ENCODE data around the gene SLC28A3.

Gene SLC28A3

DNA sequence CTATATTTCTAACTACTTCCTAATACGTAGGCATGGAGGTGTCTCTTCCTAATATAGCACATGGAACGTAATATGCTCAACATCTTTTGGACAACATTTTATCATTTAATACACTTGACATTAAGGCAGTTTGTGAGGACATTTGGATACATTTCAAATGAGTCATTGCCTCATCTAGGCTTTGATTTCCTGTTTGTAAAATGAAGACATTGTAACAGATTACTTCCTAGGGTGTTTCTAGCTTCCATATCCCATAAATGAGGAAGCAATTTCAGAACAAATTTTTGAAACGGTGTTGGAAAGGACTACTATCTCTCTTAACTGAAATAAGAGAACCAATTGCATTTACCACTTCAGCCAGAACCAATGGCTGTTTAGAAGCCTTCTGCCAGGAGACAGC, 38.7 kb downstream of the SLC28A3 start:
- no peak for DNase-seq (ENCODE audit: low read depth in 2 of 3, low spot score in 1 of 3)

DNA sequence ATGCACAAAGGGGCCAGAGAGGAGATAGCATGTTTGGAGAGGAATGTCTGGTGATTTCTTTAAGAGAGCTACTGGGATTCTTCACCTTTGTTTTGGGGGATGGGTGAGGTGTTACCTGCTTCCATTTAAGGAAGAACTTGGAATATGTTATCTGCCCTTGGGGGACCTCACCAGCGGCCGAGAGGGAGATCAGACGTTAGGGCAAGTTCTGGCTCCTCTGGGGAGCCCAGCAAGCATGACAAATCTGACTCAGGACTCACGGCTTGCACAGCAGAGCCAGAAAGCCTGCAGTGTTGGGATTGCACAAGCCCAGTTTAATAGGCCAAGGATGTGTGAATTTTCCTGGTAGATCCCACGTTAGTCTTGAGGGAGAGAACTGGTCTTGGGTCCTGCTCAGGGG, 40.3 kb downstream of the SLC28A3 start:
- no peak for DNase-seq (ENCODE audit: low read depth in 2 of 3, low spot score in 1 of 3)

DNA sequence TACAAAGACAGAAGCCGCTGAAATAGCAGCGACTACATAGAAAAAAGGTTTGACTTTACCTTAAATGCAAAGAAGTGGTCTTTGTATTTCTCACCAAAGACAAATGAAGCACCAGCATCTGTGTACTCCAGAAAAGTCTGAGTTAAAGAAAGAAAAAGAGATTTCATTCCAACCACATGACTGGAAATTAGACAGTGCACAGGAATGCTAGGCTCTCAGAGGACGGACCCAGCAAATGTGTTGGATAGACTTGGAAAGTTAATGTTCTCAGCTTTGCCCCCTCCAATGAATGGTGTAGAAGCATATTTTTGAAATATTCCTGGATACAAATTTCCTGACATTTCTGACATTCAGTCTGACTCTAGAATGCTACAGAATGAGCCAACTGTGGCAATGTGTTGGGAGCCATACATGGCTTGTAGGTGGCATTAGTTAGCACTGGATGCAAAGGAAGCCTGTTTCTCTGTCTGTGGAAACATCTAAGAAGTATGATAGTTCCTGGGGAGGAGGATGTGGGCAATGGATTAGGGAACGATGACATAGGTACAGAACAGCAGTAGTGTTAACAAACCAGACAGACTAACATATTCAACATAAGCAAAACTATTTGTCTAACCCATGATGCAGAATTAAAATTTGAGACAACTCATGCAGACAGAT, 43.3 kb downstream of the SLC28A3 start:
- no peak for DNase-seq (ENCODE audit: low read depth in 2 of 3, low spot score in 1 of 3)

DNA sequence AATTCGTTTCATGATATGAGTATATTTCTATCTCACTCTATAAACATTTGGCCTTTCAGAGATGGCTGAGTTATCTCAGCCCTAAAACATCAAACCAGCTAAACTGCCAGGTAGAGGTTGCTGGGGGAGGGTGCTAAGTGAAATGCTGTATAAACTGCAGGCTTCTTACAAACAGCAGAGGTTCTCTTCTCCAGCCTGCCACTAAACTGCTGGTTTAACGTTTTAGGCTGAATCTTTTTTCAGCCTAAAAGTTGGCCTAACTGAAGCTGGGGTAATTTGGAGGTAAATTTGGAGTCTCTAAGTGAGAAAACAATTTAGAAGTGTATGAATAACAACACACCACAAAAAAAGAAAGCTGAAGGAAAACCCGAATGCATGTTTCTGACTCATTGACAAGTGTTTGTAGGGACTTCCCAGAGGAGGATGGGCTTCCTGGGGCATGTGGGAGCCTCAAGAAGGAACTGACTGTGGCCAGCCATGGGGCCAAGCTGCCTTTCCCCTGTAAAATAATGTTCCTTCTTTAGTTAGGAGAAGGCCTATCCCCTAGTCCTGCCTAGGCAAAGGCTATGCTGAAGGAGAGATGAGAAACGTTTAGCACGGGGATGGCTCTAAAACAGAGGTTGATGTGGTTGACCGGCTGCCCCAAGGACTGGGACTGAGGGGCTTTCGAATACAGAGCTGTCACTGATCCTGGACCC, 44.3 kb downstream of the SLC28A3 start:
- peak; percentile 41 to 56 (median 52) for DNase-seq (ENCODE audit: low read depth in 2 of 3, low spot score in 1 of 3)

DNA sequence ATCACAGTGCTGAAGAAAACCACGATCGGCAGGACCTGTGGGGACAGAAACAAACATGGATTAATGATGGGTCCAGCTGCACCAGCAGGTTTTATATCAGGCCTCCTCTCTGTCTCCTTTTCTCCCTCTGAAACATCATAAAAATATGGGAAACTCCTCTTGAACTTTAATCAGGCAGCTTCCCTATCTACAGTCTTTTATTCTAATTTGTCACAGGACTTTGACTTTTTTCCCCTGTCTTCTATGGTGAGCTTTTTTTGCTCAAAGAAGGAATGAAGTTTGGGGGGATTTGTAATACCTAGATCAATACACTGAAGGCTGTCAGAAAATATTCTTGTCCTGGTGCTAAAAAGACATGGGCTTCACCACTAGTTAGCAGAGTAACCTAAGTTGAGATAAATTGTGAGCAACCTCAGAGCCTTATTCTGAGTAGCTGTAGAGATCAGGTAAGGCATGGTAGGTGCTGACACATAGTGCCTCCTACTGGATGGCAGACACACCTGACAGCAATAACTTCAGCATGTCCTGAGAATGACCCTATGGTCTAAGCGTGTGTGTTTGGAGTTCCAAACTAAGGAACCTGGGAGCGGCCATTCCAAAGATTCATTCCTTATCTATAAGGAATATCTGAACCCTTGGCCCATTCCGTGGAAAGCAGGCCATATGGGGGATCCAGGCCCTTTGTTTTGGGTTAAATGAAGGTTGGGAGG, 46.2 kb downstream of the SLC28A3 start:
- DNase-seq (ENCODE audit: low read depth in 2 of 3, low spot score in 1 of 3): no peak

DNA sequence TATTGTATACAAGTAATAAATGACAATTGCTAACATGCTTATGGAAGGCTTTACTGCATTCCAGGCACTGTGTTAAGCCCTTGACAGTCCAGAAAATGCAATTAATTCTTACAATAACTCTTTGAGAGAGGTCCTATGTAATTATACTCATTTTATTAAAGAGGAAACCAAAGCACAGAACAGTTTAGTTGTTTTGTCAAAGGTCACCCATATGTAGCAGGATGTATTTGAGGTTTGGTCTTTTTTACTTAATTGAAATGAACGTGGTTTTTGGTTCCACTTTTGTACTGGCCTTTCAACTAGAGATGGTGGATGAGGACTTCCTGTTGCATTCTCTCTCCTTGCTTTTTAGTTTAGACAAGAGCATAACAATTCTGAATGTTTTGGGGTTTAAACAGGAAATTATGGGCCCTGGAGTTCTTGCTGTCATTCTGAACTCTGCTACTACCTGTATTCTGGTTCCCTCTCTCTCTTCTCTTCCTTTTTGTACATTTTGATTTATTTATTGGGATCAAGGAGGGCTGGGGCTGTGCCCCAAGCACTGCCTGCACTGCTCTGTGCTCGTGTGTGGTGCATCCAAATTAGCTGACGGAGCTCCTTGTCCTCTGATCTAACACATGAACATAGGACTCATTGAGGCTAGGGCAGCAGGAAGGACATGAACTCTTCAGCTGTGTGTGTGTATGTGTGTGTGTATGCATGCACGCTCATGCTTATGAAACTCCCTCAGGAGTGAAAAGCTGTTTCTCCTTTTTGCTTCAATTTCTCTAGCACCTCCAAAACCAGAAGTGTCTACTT, 47.4 kb downstream of the SLC28A3 start:
- no peak for DNase-seq (ENCODE audit: low read depth in 2 of 3, low spot score in 1 of 3)

DNA sequence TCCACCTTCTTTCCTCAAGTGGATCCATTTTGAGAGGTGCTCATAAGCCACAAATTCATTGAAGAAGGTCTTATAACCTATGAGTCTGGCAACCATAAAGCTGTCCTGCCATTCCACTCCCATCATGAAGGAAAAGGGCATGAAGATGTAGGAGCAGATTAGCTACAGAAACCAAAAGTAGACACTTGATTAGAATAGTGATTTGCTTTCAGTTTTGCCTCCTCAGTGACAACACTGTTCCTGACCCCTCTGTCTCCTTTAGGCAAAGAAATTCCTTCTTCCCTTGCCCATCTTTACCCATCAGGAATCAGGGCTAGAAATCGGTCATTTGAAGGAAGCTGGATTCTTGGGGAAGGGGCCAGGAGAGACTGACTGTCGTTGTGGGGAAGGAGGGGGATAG, 55.2 kb downstream of the SLC28A3 start:
- DNase-seq (ENCODE audit: low read depth in 2 of 3, low spot score in 1 of 3): no peak

DNA sequence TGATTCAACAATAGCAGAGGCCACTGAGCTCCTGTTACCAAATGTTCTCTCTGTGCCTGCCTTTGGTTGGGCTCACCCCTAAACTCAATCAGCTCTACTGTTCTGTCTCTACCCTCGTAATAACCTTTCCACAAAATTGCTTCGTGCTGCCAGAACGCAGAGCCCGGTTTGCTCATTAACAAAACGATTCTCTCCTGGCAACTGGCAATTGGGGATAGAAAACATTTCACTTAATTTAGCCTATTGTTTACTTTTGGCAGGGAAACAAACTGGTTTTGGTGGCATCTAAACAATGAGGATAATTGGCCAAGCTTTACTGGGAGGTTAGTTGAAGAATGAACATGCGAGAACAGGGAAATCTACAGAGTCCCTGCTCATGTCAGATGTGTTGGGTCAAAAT, 56.6 kb downstream of the SLC28A3 start:
- no peak for DNase-seq (ENCODE audit: low read depth in 2 of 3, low spot score in 1 of 3)

DNA sequence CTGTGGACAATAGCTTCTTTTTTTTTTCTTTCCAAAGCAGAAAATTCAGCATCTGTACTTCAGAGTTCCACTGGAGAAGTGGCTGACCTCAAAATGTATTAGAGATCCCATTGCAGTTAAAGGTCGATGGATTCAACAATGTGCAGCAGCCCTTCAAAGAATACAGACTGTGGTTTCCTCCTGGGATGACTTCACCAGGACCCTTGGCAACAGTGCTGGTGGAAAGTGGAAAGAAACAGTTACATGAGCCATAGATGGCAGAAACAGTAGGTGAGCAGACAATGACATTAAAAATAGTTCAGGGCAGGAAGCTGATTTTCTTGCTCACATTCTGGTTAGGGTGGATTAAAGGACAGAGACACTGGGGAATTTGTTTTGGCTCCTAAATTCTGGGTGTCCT, 62.4 kb downstream of the SLC28A3 start:
- DNase-seq (ENCODE audit: low read depth in 2 of 3, low spot score in 1 of 3): no peak

DNA sequence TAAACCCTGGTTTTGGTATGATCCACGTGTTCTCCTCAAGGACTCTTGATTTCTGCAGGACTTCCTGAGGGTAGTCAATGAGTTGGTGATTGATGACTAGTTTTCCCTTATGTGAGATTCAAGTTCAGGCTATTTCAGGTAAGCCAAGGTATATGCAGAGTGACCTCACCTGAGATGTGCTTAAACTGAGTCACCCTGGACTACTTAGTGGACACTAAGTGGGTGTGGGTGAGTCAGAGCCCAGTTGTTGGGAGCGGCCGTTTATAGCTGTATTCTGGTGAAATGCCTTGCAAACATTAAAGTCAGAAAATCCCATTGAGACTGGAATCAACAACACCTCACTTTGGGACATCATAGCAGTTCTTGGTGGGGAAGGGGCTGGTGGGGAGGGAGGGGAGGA, 62.9 kb downstream of the SLC28A3 start:
- no peak for DNase-seq (ENCODE audit: low read depth in 2 of 3, low spot score in 1 of 3)

DNA sequence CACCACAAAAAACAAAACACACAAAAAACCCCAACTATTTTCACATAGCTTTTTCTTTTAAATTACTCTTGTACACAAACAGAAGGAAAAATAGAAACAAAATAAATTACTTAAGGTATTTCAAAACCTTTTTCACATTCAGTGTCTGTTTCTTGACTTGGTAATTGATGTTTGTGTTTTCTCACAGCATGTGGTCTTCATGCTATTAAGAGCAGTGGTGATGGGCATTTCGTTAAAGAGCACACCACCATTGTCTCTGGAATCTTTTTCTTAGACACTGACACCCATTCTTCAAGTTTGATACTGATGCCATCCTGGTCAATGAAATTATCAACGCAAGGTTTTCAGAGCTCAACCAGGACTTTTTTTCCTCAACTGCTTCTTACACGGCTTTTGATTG, 63.8 kb downstream of the SLC28A3 start:
- DNase-seq (ENCODE audit: low read depth in 2 of 3, low spot score in 1 of 3): no peak

DNA sequence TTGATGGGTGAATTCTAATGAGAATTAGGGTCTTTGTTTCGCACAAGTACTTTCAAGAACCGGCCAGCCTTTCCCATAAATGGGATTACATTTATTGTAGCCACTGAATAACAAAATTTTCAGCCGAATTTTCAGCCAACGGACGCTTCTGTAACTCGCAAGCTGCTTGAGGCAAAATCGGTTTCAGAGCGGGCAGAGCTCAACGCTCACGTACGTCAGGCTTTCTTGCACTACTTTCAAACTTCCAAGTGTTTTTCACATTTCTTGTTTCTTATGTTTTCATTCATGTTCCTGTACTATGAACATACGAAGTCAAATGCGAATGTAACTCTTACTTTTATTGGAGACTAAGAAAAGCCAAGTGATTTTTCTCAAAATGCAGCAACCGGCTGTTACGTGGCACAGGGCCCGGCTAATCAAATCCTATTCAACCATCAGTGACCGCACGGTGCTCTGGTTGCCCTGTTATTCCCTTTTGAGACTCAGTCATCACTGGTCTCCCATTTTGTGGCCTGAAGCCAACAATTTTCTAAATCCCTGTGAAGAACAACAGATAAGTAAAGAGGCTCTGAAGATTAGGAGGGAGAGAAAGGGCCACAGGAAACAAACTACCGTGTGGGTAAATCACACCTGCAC, 68.5 kb downstream of the SLC28A3 start:
- no peak for DNase-seq (ENCODE audit: low read depth in 2 of 3, low spot score in 1 of 3)

DNA sequence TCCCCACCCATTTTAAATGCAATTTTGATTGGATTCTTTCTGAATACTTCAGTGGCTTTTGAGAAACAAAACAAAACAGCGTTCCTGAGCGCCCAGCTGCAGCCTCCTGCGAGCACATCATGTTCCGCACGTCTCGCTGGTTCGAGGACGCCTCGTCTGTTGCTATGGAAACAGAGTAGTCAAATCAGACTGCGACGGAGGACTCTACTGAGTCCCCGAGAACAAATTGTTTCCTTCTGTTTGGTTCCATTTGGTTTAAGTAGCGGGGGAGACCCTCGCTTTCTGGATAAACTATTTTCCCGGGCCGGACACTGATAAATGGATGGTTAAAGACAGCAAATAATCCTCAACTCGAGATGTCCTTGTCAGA, 69.0 kb downstream of the SLC28A3 start:
- peak; percentile 28 to 46 (median 43) for DNase-seq (ENCODE audit: low read depth in 2 of 3, low spot score in 1 of 3)

DNA sequence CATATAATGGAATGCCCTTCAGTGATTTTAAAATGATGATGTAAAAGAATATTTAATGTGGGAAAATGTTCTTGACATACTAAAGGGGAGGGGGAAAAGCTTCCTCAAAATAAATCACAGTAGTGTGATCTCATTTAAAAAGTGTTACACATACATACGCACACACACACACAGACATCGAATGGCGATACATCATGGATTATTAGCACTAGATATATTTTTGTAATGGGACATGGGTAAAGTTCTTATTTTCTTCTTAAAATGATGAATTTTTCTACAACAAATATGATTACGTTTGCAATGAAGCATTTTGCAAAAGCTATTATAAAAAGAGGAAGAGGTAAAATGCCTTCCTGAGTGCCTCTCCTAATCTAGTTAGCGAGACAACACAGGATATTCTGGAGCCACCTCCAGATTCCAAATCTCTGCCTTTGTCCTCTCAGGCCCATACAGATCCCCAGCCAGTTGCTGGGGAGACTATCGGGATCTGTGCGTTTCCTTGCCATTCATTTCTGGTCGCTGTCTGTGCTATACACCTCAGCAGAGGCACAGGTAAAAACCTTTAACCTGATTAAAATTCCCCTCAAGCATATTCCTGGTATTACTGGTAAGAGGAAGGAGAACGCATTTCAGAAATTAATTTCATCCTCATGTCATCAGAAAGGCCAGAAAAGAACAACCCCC, 69.6 kb downstream of the SLC28A3 start:
- no peak for DNase-seq (ENCODE audit: low read depth in 2 of 3, low spot score in 1 of 3)

DNA sequence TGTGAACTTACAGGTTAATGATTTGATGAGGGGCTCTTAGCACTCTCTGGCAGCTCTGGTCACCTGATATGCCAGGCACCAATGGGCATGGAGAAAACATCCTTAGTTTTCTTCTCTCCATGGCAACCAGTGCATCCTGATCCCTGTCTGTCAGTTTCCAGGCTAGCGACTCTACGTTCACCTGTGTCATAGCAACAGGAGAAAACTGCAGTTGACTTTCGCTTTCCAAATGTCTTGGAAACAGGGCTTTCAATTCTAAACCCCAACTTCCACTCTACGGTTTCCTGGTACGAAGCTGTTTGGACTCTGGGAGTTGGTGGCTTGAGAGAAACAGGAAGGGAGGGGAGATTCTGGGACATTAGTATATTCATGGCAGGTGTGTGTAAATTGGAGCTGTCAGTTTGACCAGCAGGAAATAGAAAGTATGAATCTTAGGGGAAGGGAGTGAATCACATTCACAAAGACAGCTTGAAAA, 74.4 kb downstream of the SLC28A3 start:
- peak in 1 of 3 donors; percentile 8 for DNase-seq (ENCODE audit: low read depth in 2 of 3, low spot score in 1 of 3)

DNA sequence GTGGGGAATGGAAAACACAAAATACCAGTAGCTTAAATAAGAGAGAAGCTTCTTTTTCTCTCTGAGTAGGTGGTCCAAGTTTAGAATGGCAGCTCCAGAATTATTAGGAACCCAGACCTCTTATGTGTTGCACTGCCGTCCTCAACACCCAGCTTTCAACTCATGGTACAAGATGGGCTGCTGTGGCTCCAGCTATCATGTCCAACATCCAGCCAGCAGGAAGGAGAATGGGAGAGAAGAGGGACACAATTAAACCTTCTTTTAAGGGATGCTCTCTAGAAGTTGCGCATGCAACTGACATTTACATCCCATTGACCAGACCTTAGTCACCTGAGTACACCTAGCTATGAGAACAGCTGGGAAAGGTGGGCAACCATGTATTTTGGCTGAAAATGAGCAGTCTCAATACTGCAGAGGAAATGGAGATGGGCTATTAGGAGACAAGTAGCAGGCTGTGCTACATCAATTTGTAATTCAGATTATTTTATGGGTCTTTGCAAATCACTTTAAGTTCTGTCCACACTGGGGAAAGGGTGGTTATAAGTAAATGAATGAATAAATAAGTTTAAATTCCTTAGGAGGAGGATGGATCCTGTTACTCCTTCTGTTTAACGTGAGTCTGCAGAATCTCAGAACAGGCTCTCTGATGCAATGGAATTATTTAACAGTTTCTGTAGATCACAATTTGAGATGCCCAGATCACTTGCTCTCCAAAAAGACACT, 76.1 kb downstream of the SLC28A3 start:
- DNase-seq (ENCODE audit: low read depth in 2 of 3, low spot score in 1 of 3): no peak

DNA sequence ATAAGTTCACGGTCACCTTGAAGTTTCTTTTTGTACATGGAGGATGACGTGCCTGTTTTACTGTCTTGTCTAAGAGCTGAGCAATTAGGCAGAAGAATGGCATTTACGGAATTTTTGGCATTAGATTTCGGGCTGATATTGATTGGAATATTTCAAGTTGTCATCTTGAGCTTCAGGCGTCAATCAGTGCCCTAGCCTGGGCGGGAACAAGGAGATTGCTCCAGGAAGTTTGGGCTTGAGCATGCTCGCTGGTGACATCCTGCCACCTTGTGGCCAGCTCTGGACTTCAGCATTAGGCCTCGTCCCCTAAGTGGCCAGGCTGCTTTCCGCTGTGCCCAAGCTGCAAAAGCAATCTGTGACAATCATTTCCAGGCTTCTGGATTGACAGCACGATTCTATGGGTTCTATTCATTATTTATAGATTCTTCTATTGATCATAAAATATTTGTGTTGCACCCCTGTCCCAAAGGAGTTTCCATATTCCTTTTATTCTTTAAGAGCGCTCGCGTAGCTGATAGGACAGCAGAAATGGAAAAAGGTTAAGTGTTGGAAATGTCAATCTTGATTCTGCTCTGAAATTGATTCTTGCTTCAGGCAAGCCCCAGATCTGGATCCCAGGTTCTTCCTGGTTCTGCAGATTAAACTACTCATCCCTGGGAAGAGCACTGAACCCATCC, 79.3 kb downstream of the SLC28A3 start:
- DNase-seq (ENCODE audit: low read depth in 2 of 3, low spot score in 1 of 3): peak; percentile 19 to 37 (median 30)

DNA sequence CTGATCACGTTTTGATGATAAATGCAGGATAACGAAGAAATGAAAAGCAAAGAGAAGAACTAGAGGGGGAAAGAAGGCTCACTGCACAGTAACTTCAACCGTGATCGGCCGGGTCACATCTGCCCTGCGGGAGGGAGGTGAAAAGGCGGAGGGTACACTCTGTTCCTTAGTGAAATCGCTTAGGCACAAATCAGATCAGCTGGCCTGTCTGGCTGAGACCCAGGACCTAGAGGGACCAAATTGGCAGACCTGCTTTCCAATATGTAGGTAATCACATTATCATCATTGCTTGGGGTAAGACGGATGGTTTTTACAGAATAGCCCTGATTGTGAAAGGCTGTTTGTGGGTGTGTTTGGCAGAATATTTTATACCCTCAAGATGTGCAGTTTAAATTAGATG, 82.2 kb downstream of the SLC28A3 start:
- DNase-seq (ENCODE audit: low read depth in 2 of 3, low spot score in 1 of 3): no peak

DNA sequence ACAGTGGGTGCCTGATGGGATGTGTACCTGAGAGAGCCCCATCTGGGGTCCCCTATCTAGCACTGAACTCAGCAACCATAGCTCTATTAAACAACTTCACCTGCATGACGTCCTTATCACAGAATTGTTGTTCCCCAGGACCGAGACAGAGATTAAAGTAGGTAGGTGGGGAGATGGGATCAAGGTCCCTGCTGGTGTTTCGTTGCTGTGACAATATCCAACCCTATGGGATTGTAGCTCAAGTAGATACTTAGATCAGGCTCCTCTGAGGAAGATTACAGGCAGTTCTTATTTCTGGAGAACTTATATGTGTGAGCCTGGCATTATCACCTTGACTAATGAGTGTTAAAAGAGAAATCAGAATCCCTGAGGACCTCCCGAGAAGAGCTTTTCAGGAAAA, 84.9 kb downstream of the SLC28A3 start:
- no peak for DNase-seq (ENCODE audit: low read depth in 2 of 3, low spot score in 1 of 3)

All from stimulated activated CD4-positive, alpha-beta T cell treated with anti-CD3 and anti-CD28 coated beads, Interleukin-12 subunit alpha, Interleukin-12 subunit beta, amount 100 ng/mL, for 48 hours (primary cell).